A549 treated with CORT108297 at 1 μM for 4 hours (cell line): ENCODE measurements around the gene ATXN8OS. TPM values are rescaled to one million over a fixed set of nuclear protein-coding genes. Genes with fewer than 3 reads are reported as not detected.

Experiments
- total RNA-seq: library from RNA; stranded (reverse); fragments of 200-300 nt; extraction: Qiagen RNA extraction; gene quantifications from 5 replicates; pipeline ENCODE4 v1.2.3, GENCODE V29; 2022

ATXN8OS gene
- not detected in 5 replicates for total RNA-seq

GRCh38 chr13:70107498-70108281, at the start of gene ATXN8OS:
Gene ATXN8OS (plus strand): TSS chr13:70107826.

GRCh38 chr13:70108356-70109105, 905 bp downstream of the ATXN8OS start, which contains the start of gene KLHL1:
Gene KLHL1 (minus strand): TSS chr13:70108452. CDS start chr13:70107699, 753 bp downstream.

Other genes with a start within 250 kb of the ATXN8OS start
- not detected in 5 replicates for gene KLHL1, start 626 bp downstream of the ATXN8OS start, total RNA-seq